ENCODE data around the gene BBIP1. TPM values are rescaled to one million over a fixed set of nuclear protein-coding genes. Genes with fewer than 3 reads are reported as not detected.

The BBIP1 gene
- polyA plus RNA-seq, 1 donor from 2014 or later, result 73.3 TPM

GRCh38 chr10:110936757-110937156, 17.8 kb upstream of the BBIP1 start:
- TF ChIP-seq TAF1 (IDR thresholded peaks at IDR 0.05; ENCODE audit: low read depth), result no peak
- no peak for TF ChIP-seq MXI1 (conservative IDR thresholded peaks at IDR 0.05; ENCODE audit: poor library complexity, severe bottlenecking)
- no peak for TF ChIP-seq SMC3 (conservative IDR thresholded peaks at IDR 0.05; ENCODE audit: poor library complexity)
- no peak for TF ChIP-seq CTCF (IDR thresholded peaks at IDR 0.05; ENCODE audit: poor library complexity, severe bottlenecking)
- TF ChIP-seq EP300 (conservative IDR thresholded peaks at IDR 0.05; ENCODE audit: poor library complexity, severe bottlenecking), result no peak
- TF ChIP-seq, protein P1, sequence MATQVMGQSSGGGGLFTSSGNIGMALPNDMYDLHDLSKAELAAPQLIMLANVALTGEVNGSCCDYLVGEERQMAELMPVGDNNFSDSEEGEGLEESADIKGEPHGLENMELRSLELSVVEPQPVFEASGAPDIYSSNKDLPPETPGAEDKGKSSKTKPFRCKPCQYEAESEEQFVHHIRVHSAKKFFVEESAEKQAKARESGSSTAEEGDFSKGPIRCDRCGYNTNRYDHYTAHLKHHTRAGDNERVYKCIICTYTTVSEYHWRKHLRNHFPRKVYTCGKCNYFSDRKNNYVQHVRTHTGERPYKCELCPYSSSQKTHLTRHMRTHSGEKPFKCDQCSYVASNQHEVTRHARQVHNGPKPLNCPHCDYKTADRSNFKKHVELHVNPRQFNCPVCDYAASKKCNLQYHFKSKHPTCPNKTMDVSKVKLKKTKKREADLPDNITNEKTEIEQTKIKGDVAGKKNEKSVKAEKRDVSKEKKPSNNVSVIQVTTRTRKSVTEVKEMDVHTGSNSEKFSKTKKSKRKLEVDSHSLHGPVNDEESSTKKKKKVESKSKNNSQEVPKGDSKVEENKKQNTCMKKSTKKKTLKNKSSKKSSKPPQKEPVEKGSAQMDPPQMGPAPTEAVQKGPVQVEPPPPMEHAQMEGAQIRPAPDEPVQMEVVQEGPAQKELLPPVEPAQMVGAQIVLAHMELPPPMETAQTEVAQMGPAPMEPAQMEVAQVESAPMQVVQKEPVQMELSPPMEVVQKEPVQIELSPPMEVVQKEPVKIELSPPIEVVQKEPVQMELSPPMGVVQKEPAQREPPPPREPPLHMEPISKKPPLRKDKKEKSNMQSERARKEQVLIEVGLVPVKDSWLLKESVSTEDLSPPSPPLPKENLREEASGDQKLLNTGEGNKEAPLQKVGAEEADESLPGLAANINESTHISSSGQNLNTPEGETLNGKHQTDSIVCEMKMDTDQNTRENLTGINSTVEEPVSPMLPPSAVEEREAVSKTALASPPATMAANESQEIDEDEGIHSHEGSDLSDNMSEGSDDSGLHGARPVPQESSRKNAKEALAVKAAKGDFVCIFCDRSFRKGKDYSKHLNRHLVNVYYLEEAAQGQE (IDR thresholded peaks at IDR 0.05; ENCODE audit: borderline replicate concordance), result no peak
- TF ChIP-seq RAD21 (conservative IDR thresholded peaks at IDR 0.05), result no peak
- TF ChIP-seq EZH2 (IDR thresholded peaks at IDR 0.05; ENCODE audit: borderline replicate concordance, insufficient read depth, low read length, poor library complexity, severe bottlenecking), result no peak
- TF ChIP-seq POLR2AphosphoS5 (IDR thresholded peaks at IDR 0.05), result no peak
- H3K27ac ChIP-seq (ENCODE audit: low read length), result no peak overlapping the region
- no peaks in the 10 kb centered on the region for H3K9me2 ChIP-seq (ENCODE audit: insufficient read depth, low read length)
- no peak overlapping the region for H3K4me3 ChIP-seq (ENCODE audit: low read length)
- no peaks in the 10 kb centered on the region for H3K27me3 ChIP-seq (ENCODE audit: insufficient read depth, low read depth, low read length)
- no peaks in the 10 kb centered on the region for H3K36me3 ChIP-seq (ENCODE audit: insufficient read depth, low read length)
- no peak overlapping the region for H3K4me2 ChIP-seq (ENCODE audit: low read length)
- H4K20me1 ChIP-seq (ENCODE audit: insufficient read depth), result peaks cover 5% of the 10 kb centered on the region
- H2AFZ ChIP-seq (ENCODE audit: low read depth, low read length), result no peak overlapping the region
- peaks cover 90% of the 10 kb centered on the region for H3K79me2 ChIP-seq (replicated peaks; ENCODE audit: insufficient read depth, low read length)
- no peaks in the 10 kb centered on the region for H3K9me3 ChIP-seq (ENCODE audit: low read length)
- no peak overlapping the region for H3K9ac ChIP-seq (ENCODE audit: low read length)
- H3F3A ChIP-seq (ENCODE audit: insufficient read depth, low read length, poor library complexity, severe bottlenecking), result no peaks in the 10 kb centered on the region

DNA sequence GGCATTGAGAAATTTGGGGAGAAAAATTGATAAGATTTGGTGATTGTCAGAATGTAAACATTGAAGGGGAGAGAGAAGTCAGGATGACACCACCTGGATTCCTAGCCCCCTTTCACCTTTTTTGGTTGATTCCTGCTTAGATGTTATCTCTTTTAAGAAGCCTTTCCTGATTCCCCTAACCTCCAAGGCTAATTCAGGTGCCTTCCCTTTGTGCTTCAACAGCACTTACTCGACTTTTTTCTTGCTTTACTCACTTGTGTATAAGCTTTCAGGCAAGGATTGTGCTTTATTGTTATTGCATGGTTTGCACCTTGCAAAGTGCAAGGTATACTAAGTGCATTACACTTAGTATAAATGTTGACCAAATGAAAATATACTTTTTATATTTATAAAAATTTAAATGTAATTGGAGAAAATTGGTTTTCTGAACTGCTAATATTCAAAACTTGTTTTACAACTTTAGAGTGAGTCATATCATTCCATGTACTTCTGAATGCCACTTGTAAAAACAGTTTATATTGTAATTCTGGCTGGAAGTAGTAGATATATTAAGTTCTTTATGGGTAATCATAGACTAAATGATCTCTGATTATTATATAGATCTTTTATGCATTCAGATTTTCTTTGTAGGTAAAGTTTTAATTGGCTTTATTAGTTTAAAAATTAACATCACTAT, 13.7 kb upstream of the BBIP1 start:
- peaks cover 93% of the 10 kb centered on the region for H3K79me2 ChIP-seq (replicated peaks; ENCODE audit: insufficient read depth, low read length)
- no peak overlapping the region for H3K4me3 ChIP-seq (ENCODE audit: low read length)

More for the DNA sequence above, 13.7 kb upstream of the BBIP1 start:
- peaks cover 7% of the 10 kb centered on the region for H4K20me1 ChIP-seq (ENCODE audit: insufficient read depth)
- H3K27ac ChIP-seq (ENCODE audit: low read length), result no peak overlapping the region
- no peak overlapping the region for H3K4me2 ChIP-seq (ENCODE audit: low read length)
- H3K9me3 ChIP-seq (ENCODE audit: low read length), result no peaks in the 10 kb centered on the region
- TF ChIP-seq EP300 (conservative IDR thresholded peaks at IDR 0.05; ENCODE audit: poor library complexity, severe bottlenecking), result no peak
- no peak for TF ChIP-seq RAD21 (conservative IDR thresholded peaks at IDR 0.05)
- no peak for TF ChIP-seq CTCF (IDR thresholded peaks at IDR 0.05; ENCODE audit: poor library complexity, severe bottlenecking)
- TF ChIP-seq EZH2 (IDR thresholded peaks at IDR 0.05; ENCODE audit: borderline replicate concordance, insufficient read depth, low read length, poor library complexity, severe bottlenecking), result no peak
- no peak for TF ChIP-seq TAF1 (IDR thresholded peaks at IDR 0.05; ENCODE audit: low read depth)
- TF ChIP-seq SMC3 (conservative IDR thresholded peaks at IDR 0.05; ENCODE audit: poor library complexity), result no peak
- TF ChIP-seq POLR2AphosphoS5 (IDR thresholded peaks at IDR 0.05), result no peak
- TF ChIP-seq MXI1 (conservative IDR thresholded peaks at IDR 0.05; ENCODE audit: poor library complexity, severe bottlenecking), result no peak
- no peaks in the 10 kb centered on the region for H3K27me3 ChIP-seq (ENCODE audit: insufficient read depth, low read depth, low read length)
- H3F3A ChIP-seq (ENCODE audit: insufficient read depth, low read length, poor library complexity, severe bottlenecking), result no peaks in the 10 kb centered on the region
- H3K36me3 ChIP-seq (ENCODE audit: insufficient read depth, low read length), result no peaks in the 10 kb centered on the region
- no peak overlapping the region for H2AFZ ChIP-seq (ENCODE audit: low read depth, low read length)
- no peak overlapping the region for H3K9ac ChIP-seq (ENCODE audit: low read length)
- no peaks in the 10 kb centered on the region for H3K9me2 ChIP-seq (ENCODE audit: insufficient read depth, low read length)
